SK-N-SH treated with all-trans-retinoic acid at 6 μM for 48 hours (cell line): ENCODE data around the gene ATOH8.
A peak's percentile ranks its signal among the peaks of the same experiment; 100 is the strongest.

Experiments used
- ATAC-seq: fragments of 200-7000 bp; cut with Tn5 transposase; 3 replicates; pipeline ENCODE4 v1.9.1; 2020; ENCODE audit warnings: mild to moderate bottlenecking, moderate library complexity
- ARNTL ChIP-seq: fragments of 450-650 bp; formaldehyde crosslinking; IDR thresholded peaks from 2 replicates; pipeline ENCODE4 v1.5.0; 2020; ENCODE audit warnings: low read depth, mild to moderate bottlenecking, moderate library complexity, borderline replicate concordance
- BACH2 ChIP-seq: fragments of 250-450 bp; sonication (Bioruptor Pico); IDR thresholded peaks from 2 replicates; pipeline ENCODE4 v1.9.0; 2021; ENCODE audit warnings: mild to moderate bottlenecking, borderline replicate concordance
- CSDC2 ChIP-seq: fragments of 250-450 bp; sonication (Bioruptor Pico); IDR thresholded peaks from 2 replicates; pipeline ENCODE4 v1.5.0; 2020; ENCODE audit warnings: mild to moderate bottlenecking, moderate library complexity
- ESRRG ChIP-seq: fragments of 250-450 bp; sonication (Bioruptor Pico); IDR thresholded peaks from 2 replicates; pipeline ENCODE4 v1.6.1; 2021; ENCODE audit warnings: mild to moderate bottlenecking
- GLIS3 ChIP-seq: fragments of 250-450 bp; sonication (Bioruptor Pico); IDR thresholded peaks from 2 replicates; pipeline ENCODE4 v1.5.0; 2020; ENCODE audit warnings: mild to moderate bottlenecking, moderate library complexity
- ISL1 ChIP-seq: fragments of 250-450 bp; sonication (Bioruptor Pico); IDR thresholded peaks from 2 replicates; pipeline ENCODE4 v2.1.2; 2022; ENCODE audit warnings: mild to moderate bottlenecking, moderate library complexity
- OSR1 ChIP-seq: fragments of 250-450 bp; sonication (Bioruptor Pico); IDR thresholded peaks from 2 replicates; pipeline ENCODE4 v1.8.0; 2022; ENCODE audit warnings: moderate library complexity, mild to moderate bottlenecking, inconsistent platforms
- PPARA ChIP-seq: fragments of 250-450 bp; sonication (Bioruptor Pico); IDR thresholded peaks from 2 replicates; pipeline ENCODE4 v1.5.0; 2020; ENCODE audit warnings: mild to moderate bottlenecking, borderline replicate concordance
- RARB ChIP-seq: fragments of 250-450 bp; sonication (Bioruptor Pico); IDR thresholded peaks from 2 replicates; pipeline ENCODE4 v1.8.0; 2021; ENCODE audit warnings: mild to moderate bottlenecking, moderate library complexity
- SNAI2 ChIP-seq: fragments of 250-450 bp; sonication (Bioruptor Pico); IDR thresholded peaks from 2 replicates; pipeline ENCODE4 v1.5.0; 2020; ENCODE audit warnings: mild to moderate bottlenecking, moderate library complexity
- TOX ChIP-seq: fragments of 250-450 bp; sonication (Bioruptor Pico); IDR thresholded peaks from 2 replicates; pipeline ENCODE4 v1.8.0; 2021; ENCODE audit warnings: mild to moderate bottlenecking, moderate library complexity, borderline replicate concordance
- ZFP3 ChIP-seq: fragments of 250-450 bp; sonication (Bioruptor Pico); IDR thresholded peaks from 2 replicates; pipeline ENCODE4 v1.5.0; 2020; ENCODE audit warnings: mild to moderate bottlenecking, moderate library complexity
- ZFP30 ChIP-seq: fragments of 450-650 bp; formaldehyde crosslinking; IDR thresholded peaks from 2 replicates; pipeline ENCODE4 v1.5.0; 2022; ENCODE audit warnings: mild to moderate bottlenecking, moderate library complexity
- ZNF70 ChIP-seq: fragments of 450-650 bp; formaldehyde crosslinking; IDR thresholded peaks from 2 replicates; pipeline ENCODE4 v1.5.0; 2020; ENCODE audit warnings: mild to moderate bottlenecking, moderate library complexity
- TF ChIP-seq, protein P1 (sequence below): fragments of 250-450 bp; sonication (Bioruptor Pico); IDR thresholded peaks from 2 replicates; pipeline ENCODE4 v1.8.0; 2021; ENCODE audit warnings: low read depth, mild to moderate bottlenecking, moderate library complexity, borderline replicate concordance
- TF ChIP-seq, protein P2 (sequence below): fragments of 250-450 bp; sonication (Bioruptor Pico); IDR thresholded peaks from 2 replicates; pipeline ENCODE4 v1.8.0; 2020; ENCODE audit warnings: mild to moderate bottlenecking, moderate library complexity, borderline replicate concordance
- TF ChIP-seq, protein P3 (sequence below): fragments of 250-450 bp; sonication (Bioruptor Pico); IDR thresholded peaks from 2 replicates; pipeline ENCODE4 v1.5.1; 2020; ENCODE audit warnings: low read depth, mild to moderate bottlenecking, moderate library complexity
- TF ChIP-seq, protein P4 (sequence below): fragments of 250-450 bp; sonication (Bioruptor Pico); IDR thresholded peaks from 2 replicates; pipeline ENCODE4 v1.5.1; 2021; ENCODE audit warnings: mild to moderate bottlenecking, moderate library complexity

The ATOH8 gene

DNA sequence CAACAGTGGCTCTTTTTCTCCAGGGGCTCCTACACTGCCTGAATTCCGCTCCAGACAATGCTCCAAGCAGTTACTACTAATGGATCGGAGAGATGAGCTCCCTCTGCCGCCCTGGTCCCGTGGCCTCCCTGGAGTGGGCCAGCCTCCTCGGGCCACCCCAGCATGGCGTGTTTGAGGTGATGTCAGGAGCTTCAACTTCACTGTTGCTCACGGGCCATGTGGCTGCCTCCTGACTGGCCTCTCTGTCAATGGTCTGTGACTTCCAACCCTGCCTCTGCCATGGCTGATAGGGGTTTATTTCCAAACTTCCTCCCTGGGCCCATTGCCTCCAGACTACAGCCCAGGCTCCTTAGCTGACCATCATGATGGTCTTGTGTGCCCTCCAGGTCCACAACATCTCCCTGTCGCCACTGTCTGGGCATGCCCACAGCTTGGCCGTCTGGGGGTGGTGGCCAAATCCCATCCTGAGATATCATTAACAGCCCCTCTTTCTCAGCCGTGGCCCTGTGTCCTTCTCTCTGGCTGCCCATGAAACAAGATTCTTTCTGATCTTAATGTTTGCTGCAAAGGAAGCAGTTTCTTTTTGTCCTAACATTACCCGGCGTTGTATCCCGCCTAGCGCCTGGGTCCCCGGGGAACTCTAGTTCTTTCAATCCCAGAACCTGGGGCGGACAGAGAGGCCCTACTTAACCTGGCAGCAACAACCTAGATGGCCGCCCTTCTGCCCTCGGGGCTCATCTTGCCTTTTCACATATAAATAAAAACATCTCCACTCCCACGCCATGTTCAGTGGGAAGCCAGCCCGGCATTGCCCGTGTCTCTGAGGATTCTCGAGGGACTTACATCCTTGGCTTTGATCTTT, 38.1 kb downstream of the ATOH8 start:
- ATAC-seq = no peak

DNA sequence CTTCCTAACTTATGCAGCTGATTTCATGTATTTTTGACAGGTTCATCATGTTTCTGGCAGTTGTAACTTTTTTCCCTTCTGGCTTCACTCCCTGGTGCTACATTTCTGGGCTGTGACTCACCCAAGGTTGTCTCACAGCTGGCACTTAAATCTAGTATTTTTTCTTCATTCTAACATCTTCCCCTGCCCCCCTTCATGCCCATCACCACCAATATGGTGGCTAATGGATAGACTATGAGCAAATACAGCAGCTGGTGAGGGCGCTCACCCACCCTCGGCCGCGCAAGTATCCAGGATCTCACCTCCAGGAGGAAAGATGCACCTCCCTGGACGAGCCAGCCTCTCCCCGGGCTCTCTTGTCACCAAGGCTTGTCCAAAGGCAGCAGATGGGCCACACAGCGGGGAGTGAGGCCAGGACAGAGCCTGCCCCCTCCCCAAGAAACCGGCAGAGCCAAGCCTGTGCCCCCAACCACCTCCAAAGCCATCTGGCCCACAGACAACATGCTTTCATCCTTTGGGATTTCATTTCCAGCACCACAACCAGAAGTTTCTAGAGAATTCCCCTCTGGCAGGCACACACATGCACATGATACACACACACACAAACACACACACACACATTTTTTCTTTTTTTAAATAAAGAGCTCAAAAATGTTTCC, 39.1 kb downstream of the ATOH8 start:
- peak; percentile 30 for ATAC-seq
- no peak for TF ChIP-seq ESRRG (CRISPR knock-in tag)

More for the DNA sequence above, 38.1 kb downstream of the ATOH8 start:
- TF ChIP-seq, protein P1, sequence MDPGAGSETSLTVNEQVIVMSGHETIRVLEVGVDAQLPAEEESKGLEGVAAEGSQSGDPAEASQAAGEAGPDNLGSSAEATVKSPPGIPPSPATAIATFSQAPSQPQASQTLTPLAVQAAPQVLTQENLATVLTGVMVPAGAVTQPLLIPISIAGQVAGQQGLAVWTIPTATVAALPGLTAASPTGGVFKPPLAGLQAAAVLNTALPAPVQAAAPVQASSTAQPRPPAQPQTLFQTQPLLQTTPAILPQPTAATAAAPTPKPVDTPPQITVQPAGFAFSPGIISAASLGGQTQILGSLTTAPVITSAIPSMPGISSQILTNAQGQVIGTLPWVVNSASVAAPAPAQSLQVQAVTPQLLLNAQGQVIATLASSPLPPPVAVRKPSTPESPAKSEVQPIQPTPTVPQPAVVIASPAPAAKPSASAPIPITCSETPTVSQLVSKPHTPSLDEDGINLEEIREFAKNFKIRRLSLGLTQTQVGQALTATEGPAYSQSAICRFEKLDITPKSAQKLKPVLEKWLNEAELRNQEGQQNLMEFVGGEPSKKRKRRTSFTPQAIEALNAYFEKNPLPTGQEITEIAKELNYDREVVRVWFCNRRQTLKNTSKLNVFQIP = no peak
- TF ChIP-seq OSR1 (no peak), SNAI2 (CRISPR knock-in tag) (no peak), TOX (CRISPR knock-in tag) (no peak), ZNF70 (CRISPR knock-in tag) (no peak), CSDC2 (CRISPR knock-in tag) (no peak), PPARA (CRISPR knock-in tag) (no peak), ARNTL (CRISPR knock-in tag) (no peak), GLIS3 (CRISPR knock-in tag) (no peak), ESRRG (CRISPR knock-in tag) (no peak), ZFP30 (CRISPR knock-in tag) (no peak), BACH2 (CRISPR knock-in tag) (no peak), ISL1 (CRISPR knock-in tag) (no peak), RARB (CRISPR knock-in tag) (no peak), ZFP3 (no peak)
- TF ChIP-seq, protein P2, sequence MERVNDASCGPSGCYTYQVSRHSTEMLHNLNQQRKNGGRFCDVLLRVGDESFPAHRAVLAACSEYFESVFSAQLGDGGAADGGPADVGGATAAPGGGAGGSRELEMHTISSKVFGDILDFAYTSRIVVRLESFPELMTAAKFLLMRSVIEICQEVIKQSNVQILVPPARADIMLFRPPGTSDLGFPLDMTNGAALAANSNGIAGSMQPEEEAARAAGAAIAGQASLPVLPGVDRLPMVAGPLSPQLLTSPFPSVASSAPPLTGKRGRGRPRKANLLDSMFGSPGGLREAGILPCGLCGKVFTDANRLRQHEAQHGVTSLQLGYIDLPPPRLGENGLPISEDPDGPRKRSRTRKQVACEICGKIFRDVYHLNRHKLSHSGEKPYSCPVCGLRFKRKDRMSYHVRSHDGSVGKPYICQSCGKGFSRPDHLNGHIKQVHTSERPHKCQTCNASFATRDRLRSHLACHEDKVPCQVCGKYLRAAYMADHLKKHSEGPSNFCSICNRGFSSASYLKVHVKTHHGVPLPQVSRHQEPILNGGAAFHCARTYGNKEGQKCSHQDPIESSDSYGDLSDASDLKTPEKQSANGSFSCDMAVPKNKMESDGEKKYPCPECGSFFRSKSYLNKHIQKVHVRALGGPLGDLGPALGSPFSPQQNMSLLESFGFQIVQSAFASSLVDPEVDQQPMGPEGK (CRISPR knock-in tag) = no peak
- TF ChIP-seq, protein P3, sequence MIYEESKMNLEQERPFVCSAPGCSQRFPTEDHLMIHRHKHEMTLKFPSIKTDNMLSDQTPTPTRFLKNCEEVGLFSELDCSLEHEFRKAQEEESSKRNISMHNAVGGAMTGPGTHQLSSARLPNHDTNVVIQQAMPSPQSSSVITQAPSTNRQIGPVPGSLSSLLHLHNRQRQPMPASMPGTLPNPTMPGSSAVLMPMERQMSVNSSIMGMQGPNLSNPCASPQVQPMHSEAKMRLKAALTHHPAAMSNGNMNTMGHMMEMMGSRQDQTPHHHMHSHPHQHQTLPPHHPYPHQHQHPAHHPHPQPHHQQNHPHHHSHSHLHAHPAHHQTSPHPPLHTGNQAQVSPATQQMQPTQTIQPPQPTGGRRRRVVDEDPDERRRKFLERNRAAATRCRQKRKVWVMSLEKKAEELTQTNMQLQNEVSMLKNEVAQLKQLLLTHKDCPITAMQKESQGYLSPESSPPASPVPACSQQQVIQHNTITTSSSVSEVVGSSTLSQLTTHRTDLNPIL = no peak
- TF ChIP-seq, protein P4, sequence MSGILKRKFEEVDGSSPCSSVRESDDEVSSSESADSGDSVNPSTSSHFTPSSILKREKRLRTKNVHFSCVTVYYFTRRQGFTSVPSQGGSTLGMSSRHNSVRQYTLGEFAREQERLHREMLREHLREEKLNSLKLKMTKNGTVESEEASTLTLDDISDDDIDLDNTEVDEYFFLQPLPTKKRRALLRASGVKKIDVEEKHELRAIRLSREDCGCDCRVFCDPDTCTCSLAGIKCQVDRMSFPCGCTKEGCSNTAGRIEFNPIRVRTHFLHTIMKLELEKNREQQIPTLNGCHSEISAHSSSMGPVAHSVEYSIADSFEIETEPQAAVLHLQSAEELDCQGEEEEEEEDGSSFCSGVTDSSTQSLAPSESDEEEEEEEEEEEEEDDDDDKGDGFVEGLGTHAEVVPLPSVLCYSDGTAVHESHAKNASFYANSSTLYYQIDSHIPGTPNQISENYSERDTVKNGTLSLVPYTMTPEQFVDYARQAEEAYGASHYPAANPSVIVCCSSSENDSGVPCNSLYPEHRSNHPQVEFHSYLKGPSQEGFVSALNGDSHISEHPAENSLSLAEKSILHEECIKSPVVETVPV (CRISPR knock-in tag) = no peak

DNA sequence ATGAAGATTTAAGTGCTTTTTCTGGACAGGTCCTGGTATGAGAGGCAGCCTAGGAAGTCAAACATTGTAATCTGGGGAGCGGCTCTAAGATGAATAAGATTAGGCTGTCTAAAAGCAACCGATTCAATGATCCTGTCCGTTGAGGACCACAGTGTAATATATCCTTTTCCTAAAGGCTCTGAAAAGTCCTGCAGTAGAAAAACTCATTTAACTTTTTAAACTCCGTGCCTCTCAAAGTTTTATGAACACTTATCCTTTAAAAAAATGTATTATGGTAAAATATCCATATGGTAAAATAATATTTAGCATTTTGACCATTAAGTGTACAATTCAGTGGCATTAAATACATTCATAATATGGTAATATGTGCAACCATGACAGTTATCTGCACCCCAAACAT, 39.8 kb downstream of the ATOH8 start:
- TF ChIP-seq ZFP3 (no peak), PPARA (CRISPR knock-in tag) (no peak), RARB (CRISPR knock-in tag) (no peak), TOX (CRISPR knock-in tag) (no peak), ARNTL (CRISPR knock-in tag) (no peak), SNAI2 (CRISPR knock-in tag) (no peak), ESRRG (CRISPR knock-in tag) (no peak), GLIS3 (CRISPR knock-in tag) (no peak), ISL1 (CRISPR knock-in tag) (no peak)
- TF ChIP-seq, protein P2 (CRISPR knock-in tag) = no peak
- ATAC-seq = no peak
